ENCODE measurements around the gene ZNF146.

ZNF146 gene

DNA sequence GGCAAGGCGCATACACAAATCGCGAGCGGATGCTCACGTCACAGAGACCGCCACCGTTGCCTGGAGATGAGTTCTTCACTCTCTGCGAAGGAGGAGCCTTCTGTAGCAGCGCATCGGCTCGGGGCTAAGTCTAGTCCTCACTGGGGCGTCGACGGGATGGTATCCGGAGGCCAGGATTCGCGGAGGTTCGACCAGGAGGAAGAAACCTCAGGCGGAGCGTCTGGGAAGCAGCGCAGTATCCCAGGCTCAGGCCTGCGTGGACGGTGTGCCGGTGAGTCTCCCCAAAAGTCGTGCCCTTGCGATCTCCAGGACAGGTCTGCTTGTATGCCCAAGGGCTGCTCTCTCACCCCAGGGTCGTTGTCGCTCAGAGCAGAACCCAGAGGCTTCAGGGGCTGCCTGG lies 40.4 kb downstream of the ZNF146 start:
- H3K4me3 ChIP-seq (ENCODE audit: control insufficient read depth, low read depth, low read length), result no peak overlapping the region
- TF ChIP-seq CTCF (conservative IDR thresholded peaks at IDR 0.05; ENCODE audit: control insufficient read depth, insufficient read depth, low read depth, low read length), result no peak
- DNase-seq (ENCODE audit: low read depth), result no peak

- no peak for DNase-seq (ENCODE audit: low read depth)
- TF ChIP-seq CTCF (conservative IDR thresholded peaks at IDR 0.05; ENCODE audit: control insufficient read depth, insufficient read depth, low read depth, low read length), result no peak
- no peak overlapping the region for H3K4me3 ChIP-seq (ENCODE audit: control insufficient read depth, low read depth, low read length)
Measured at GRCh38 chr19:36256064-36256463, 41.2 kb downstream of the ZNF146 start.

DNA sequence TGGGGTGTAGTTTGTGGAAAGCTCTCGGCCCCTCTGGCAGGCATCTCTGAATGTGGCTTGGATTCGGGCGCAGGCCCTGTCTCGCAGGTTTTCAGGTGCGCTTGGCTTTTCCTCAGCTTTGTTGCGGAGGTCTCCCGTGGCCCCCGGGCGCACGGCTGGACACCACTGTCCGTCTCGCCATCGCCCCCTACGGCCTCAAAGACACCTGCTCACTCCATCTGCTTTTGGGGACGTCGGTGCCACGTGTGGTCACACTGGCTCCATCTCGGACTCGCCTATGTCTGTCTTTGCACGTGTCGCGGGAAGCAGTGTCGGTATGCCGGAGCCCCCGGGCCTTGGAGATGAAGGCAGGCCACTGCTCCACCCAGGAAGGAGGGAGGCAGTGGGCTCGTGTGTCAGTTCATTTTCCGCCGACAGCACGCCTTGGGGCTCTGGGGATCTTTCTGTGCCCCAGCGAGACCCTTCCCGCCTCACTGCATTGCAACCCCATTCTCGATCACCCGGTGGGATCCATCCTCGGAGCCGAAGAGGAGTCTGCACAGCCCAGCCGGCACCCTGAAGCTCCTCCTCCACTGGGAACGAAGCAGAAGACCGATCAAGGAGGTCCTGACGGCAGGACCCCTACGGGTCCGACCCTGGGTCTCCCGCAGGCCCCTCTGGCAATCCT lies 42.1 kb downstream of the ZNF146 start:
- no peak for TF ChIP-seq CTCF (conservative IDR thresholded peaks at IDR 0.05; ENCODE audit: control insufficient read depth, insufficient read depth, low read depth, low read length)
- H3K4me3 ChIP-seq (ENCODE audit: control insufficient read depth, low read depth, low read length), result peak overlapping the region; percentile 42

GRCh38 chr19:36257520-36257876 lies 42.6 kb downstream of the ZNF146 start:
- TF ChIP-seq CTCF (conservative IDR thresholded peaks at IDR 0.05; ENCODE audit: control insufficient read depth, insufficient read depth, low read depth, low read length), result no peak
- no peak for DNase-seq (ENCODE audit: low read depth)
- peak overlapping the region; percentile 42 for H3K4me3 ChIP-seq (ENCODE audit: control insufficient read depth, low read depth, low read length)

More for the DNA sequence above, 42.1 kb downstream of the ZNF146 start:
- no peak for DNase-seq (ENCODE audit: low read depth)

DNA sequence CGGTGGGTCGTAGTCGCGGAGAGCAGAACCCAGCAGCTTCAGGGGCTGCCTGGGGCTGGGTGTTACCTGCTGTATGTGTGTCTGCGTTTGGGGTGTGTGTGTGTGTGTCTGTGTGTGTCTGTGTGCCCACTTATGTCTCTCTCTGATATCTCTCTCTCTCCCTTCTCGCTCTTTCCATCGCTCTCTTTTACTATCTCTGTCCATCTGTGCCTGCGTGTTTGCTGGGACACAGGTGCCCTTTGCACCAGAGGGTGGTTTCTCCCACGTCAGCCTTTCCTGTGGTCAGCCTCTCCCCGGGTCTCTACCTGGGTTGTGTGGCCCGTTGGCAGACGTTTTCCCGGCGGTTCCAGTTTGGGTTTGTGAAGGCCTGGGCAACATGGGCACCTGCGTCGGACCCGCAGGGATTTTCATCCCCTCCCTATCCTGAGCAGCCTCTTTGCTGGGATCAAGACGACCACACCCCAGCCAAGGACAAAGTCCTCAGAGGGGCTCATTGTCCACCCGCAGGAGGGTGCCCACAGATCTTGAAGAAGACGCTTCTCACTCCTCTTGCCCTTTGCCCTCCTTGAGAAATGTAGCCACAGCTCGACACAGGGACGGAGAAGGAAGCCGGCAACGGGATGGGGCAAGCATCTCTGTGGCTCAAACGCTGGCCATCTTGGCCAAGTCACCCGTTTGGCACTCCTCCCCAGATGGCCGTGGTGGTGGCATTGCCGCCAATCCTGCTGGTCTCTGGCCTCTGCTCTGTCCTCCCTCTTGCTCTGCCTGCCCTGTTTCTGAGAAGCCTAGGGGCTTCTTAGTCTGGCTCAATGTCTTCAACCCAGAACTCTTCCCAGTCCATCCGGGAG lies 43.3 kb downstream of the ZNF146 start:
- H3K4me3 ChIP-seq (ENCODE audit: control insufficient read depth, low read depth, low read length), result peak overlapping the region; percentile 42
- no peak for TF ChIP-seq CTCF (conservative IDR thresholded peaks at IDR 0.05; ENCODE audit: control insufficient read depth, insufficient read depth, low read depth, low read length)
- DNase-seq (ENCODE audit: low read depth), result no peak

GRCh38 chr19:36259211-36259610 lies 44.3 kb downstream of the ZNF146 start:
- no peak overlapping the region for H3K4me3 ChIP-seq (ENCODE audit: control insufficient read depth, low read depth, low read length)
- DNase-seq (ENCODE audit: low read depth), result no peak
- TF ChIP-seq CTCF (conservative IDR thresholded peaks at IDR 0.05; ENCODE audit: control insufficient read depth, insufficient read depth, low read depth, low read length), result no peak
